ENCODE data around the gene MRPL37.

MRPL37 gene

DNA sequence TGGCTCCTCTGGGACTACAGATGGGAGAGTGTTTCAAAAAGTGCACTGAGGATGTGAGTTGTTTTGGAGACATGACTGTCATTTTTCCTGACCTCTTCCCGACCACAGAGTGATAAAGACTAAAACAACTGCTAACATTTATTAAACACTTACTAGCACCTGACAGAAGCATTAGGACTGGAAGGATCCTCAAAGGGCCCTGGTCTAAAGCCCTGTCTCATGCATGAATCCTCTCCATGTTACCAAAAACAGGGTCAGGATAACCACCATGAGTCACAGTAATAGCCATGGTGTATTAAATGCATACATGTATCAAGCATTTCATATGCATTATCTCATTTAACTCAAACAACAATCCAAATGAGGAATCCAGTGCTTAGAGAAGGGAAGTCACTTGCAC lies 11.7 kb upstream of the MRPL37 start:
- Histone ChIP-seq H3K79me2 (ENCODE audit: insufficient read depth, low read length) (no peaks in the 10 kb centered on the region), H3K4me3 (ENCODE audit: low read depth, low read length, poor library complexity, severe bottlenecking) (no peak overlapping the region), H4K20me1 (ENCODE audit: insufficient read depth, low read length) (no peaks in the 10 kb centered on the region), H3K9ac (ENCODE audit: low read length) (no peak overlapping the region), H3K9me3 (ENCODE audit: low read length) (no peaks in the 10 kb centered on the region), H3K9me2 (ENCODE audit: low read depth, low read length) (no peaks in the 10 kb centered on the region), H3K27me3 (ENCODE audit: insufficient read depth, low read length) (no peaks in the 10 kb centered on the region), H2AFZ (ENCODE audit: low read length) (no peak overlapping the region), H3K4me2 (ENCODE audit: low read length) (no peak overlapping the region), H3K4me1 (ENCODE audit: insufficient read depth, low read length, severe bottlenecking) (no peaks in the 10 kb centered on the region), H3K27ac (ENCODE audit: low read depth, low read length, poor library complexity, severe bottlenecking) (no peak overlapping the region), H3K36me3 (ENCODE audit: insufficient read depth, low read length) (peaks cover 67% of the 10 kb centered on the region), H3F3A (ENCODE audit: insufficient read depth, low read length) (no peaks in the 10 kb centered on the region)
- TF ChIP-seq, protein P1, sequence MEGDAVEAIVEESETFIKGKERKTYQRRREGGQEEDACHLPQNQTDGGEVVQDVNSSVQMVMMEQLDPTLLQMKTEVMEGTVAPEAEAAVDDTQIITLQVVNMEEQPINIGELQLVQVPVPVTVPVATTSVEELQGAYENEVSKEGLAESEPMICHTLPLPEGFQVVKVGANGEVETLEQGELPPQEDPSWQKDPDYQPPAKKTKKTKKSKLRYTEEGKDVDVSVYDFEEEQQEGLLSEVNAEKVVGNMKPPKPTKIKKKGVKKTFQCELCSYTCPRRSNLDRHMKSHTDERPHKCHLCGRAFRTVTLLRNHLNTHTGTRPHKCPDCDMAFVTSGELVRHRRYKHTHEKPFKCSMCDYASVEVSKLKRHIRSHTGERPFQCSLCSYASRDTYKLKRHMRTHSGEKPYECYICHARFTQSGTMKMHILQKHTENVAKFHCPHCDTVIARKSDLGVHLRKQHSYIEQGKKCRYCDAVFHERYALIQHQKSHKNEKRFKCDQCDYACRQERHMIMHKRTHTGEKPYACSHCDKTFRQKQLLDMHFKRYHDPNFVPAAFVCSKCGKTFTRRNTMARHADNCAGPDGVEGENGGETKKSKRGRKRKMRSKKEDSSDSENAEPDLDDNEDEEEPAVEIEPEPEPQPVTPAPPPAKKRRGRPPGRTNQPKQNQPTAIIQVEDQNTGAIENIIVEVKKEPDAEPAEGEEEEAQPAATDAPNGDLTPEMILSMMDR (IDR thresholded peaks at IDR 0.05; ENCODE audit: low read length): no peak
- no peak for TF ChIP-seq EZH2 (IDR thresholded peaks at IDR 0.05; ENCODE audit: borderline replicate concordance, low read length)

DNA sequence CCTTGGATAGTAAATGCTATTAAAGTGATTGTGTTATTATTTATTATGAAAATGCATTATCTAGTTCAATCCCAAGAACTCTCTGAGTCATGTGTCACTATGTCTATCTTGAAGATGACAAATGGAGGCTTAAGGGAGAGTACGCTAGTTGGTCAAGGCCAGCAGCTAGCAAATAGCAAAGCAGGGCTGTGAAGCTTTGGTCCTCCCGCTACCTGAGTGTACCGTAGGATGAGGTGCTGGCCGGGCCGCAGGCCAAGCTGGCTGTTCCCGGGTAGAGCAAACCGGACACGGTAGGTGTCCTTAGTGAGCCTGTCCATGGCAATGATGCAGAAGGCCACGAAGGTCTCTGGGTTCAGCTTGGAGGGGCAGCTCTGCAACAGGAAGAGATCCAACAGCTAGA lies 9.4 kb upstream of the MRPL37 start:
- Histone ChIP-seq H3K27me3 (ENCODE audit: insufficient read depth, low read length) (no peaks in the 10 kb centered on the region), H3K4me1 (ENCODE audit: insufficient read depth, low read length, severe bottlenecking) (no peaks in the 10 kb centered on the region), H3K27ac (ENCODE audit: low read depth, low read length, poor library complexity, severe bottlenecking) (no peak overlapping the region), H3K4me2 (ENCODE audit: low read length) (no peak overlapping the region), H3K9me2 (ENCODE audit: low read depth, low read length) (no peaks in the 10 kb centered on the region), H3F3A (ENCODE audit: insufficient read depth, low read length) (no peaks in the 10 kb centered on the region), H3K36me3 (ENCODE audit: insufficient read depth, low read length) (peaks cover 68% of the 10 kb centered on the region), H3K9ac (ENCODE audit: low read length) (no peak overlapping the region), H3K79me2 (ENCODE audit: insufficient read depth, low read length) (no peaks in the 10 kb centered on the region), H3K9me3 (ENCODE audit: low read length) (no peaks in the 10 kb centered on the region), H2AFZ (ENCODE audit: low read length) (no peak overlapping the region), H4K20me1 (ENCODE audit: insufficient read depth, low read length) (no peaks in the 10 kb centered on the region), H3K4me3 (ENCODE audit: low read depth, low read length, poor library complexity, severe bottlenecking) (no peak overlapping the region)
- TF ChIP-seq EZH2 (IDR thresholded peaks at IDR 0.05; ENCODE audit: borderline replicate concordance, low read length): no peak
- TF ChIP-seq, protein P1 (IDR thresholded peaks at IDR 0.05; ENCODE audit: low read length): no peak

DNA sequence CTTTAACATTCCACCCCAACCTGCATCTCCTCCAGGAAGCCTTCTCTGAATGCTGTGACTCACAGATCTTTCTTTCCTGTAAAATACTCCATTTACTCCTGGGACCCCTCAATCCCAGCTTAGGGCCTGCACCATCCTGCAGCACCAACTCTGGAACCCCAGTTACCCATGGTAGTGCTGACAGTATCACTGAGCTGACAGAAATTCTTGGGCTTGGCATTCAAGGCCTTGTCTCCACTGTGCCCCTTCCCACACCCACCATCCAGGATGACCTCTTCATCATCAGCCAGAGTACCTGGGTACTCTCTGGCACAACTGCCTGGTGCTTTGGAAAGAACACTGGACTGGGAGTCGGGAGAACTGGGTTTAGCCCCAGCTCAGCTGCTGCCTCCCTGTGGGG lies 8.4 kb upstream of the MRPL37 start:
- no peak overlapping the region for H3K9ac ChIP-seq (ENCODE audit: low read length)
- H3K4me3 ChIP-seq (ENCODE audit: low read depth, low read length, poor library complexity, severe bottlenecking): no peak overlapping the region
- H3K9me3 ChIP-seq (ENCODE audit: low read length): no peaks in the 10 kb centered on the region
- no peaks in the 10 kb centered on the region for H3F3A ChIP-seq (ENCODE audit: insufficient read depth, low read length)
- no peaks in the 10 kb centered on the region for H4K20me1 ChIP-seq (ENCODE audit: insufficient read depth, low read length)
- no peaks in the 10 kb centered on the region for H3K27me3 ChIP-seq (ENCODE audit: insufficient read depth, low read length)
- H3K79me2 ChIP-seq (ENCODE audit: insufficient read depth, low read length): no peaks in the 10 kb centered on the region
- H2AFZ ChIP-seq (ENCODE audit: low read length): no peak overlapping the region
- no peak overlapping the region for H3K4me2 ChIP-seq (ENCODE audit: low read length)
- no peaks in the 10 kb centered on the region for H3K4me1 ChIP-seq (ENCODE audit: insufficient read depth, low read length, severe bottlenecking)
- H3K36me3 ChIP-seq (ENCODE audit: insufficient read depth, low read length): peaks cover 62% of the 10 kb centered on the region
- no peaks in the 10 kb centered on the region for H3K9me2 ChIP-seq (ENCODE audit: low read depth, low read length)
- TF ChIP-seq, protein P1 (IDR thresholded peaks at IDR 0.05; ENCODE audit: low read length): no peak
- TF ChIP-seq EZH2 (IDR thresholded peaks at IDR 0.05; ENCODE audit: borderline replicate concordance, low read length): no peak
- no peak overlapping the region for H3K27ac ChIP-seq (ENCODE audit: low read depth, low read length, poor library complexity, severe bottlenecking)
